NAMALWA (cell line): ENCODE measurements around the gene HSPA9.
"Not testable (repeated sequence)": the region's sequence is repeated elsewhere in the genome, so short reads cannot be mapped to it uniquely, and the experiment has no call there.

ENCODE experiments used
- DNase-seq: peaks from one replicate; pipeline ENCODE4 v3.0.0-alpha.2; 2015; ENCODE audit warnings: low spot score

HSPA9 gene

DNA sequence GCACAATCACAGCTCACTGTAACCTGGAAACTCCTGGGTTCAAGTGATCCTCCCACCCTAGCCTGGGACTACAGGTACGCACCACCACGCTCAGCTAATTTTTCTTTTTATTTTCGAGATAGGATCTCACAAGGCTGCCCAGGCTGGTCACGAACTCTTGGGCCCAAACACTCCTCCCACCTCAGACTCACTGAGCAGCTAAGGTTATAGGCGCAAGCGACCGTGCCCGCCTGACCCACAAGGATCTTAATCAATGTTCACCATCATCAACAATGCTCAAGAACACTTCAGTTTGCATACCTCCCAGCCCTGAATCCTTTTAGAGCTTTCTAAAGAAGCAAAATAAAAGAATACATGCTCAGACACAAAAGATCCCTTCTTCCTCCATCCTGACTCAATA lies 45.4 kb downstream of the HSPA9 start:
- DNase-seq = no peak

DNA sequence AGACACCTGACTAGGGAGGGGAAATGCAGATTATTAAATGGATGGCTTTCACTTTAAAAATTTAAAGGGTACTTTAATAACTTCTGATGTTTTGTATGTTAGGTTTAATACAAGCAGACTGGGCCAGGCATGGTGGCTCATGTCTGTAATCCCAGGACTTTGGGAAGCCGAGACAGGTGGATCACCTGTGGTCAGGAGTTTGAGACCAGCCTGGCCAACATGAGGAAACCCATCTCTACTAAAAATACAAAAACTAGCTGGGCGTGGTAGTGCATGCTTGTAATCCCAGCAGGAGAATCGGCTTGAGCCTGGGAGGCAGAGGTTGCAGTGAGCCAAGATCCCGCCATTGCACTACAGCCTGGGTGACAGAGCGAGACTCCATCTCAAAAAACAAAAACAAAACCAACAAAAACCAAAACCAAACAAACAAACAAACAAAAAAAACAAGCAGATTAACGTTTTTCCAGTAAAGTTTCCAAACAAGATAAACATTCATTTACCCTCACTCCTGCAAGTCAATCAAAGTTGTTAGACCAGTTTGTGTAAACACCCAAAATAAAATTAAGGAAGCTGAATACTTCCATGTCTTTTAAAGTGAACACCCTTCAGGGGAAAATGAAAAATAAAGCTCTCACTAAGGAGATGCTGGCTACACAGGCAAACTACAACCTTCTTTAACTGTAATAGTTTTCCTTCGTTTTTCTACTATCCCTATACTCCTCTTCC lies 46.3 kb downstream of the HSPA9 start:
- no peak for DNase-seq

DNA sequence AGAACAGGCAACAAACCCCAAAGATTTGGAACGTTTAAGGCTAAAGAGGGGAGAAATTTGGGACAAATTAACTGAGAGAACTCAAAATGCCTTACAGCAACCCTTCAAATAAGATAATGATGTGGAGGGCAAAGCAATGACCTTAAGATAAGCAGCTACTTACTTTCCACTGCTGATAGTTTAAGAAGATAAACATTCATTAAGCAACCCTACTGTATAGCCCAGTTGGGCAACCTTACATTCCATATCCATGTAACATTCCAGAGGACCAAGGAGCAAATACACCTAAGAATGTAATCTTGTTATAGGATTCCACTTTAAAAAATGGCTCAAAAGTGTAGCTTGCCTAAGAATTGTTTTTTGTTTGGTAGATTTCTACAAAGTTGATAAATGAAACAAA lies 47.0 kb downstream of the HSPA9 start:
- no peak for DNase-seq

GRCh38 chr5:138527170-138527569 lies 48.0 kb downstream of the HSPA9 start:
- DNase-seq = no peak

- no peak for DNase-seq
Measured at GRCh38 chr5:138523406-138523805, 51.8 kb downstream of the HSPA9 start.

GRCh38 chr5:138520971-138521370 lies 54.2 kb downstream of the HSPA9 start:
- DNase-seq = no peak

DNA sequence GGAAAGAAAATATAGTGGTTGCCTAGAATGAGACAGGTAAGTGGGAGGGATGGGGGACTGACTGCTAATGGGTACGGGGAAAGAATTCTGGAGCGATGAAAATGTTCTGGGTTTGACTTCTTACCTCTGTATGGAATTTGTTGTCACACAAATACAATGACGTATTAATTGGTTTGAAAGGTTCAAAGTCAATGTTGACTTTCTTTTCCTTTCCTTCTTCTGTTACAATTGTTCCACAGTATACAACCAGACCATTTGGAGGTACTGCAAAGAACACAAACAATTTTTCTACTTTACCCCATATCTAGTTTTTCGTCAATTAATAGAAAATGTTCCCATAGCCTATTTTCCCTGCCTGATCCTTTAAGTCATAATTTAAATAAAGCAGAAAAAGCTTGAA lies 57.8 kb downstream of the HSPA9 start:
- no peak for DNase-seq

DNA sequence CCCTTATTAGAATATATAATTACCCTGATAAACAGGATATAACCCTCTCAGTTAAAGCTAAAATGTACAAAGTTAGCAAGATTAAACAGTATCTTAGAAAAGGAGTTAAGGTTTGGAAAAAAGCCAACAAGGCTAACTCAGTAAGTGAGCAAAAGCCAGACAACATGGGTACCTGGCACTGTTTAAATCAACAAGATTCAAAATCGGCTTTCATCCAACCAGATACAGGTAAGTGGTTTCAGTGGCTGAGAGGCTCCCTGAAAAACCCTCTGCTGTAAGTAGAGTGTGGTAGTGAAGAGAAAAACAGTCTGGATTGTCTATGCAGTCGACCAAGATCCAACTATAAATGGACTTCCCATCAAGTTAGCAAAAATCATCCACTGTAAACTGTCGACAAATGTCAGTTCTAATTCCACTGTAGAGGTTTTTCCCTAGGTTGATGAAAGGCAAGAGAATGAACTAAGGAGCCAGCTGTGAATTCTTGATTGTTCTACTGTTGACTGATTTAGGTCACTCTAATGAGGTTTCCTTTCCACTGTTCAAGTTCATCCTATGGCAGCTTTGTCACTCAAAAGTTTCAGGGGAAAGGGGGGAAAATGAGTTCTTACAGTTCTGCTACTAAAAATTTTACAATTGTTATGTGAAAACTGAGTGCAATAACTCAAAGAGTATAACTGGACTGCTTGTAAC lies 59.5 kb downstream of the HSPA9 start:
- no peak for DNase-seq

- no peak for DNase-seq
Measured at GRCh38 chr5:138514021-138514420, 61.2 kb downstream of the HSPA9 start.

DNA sequence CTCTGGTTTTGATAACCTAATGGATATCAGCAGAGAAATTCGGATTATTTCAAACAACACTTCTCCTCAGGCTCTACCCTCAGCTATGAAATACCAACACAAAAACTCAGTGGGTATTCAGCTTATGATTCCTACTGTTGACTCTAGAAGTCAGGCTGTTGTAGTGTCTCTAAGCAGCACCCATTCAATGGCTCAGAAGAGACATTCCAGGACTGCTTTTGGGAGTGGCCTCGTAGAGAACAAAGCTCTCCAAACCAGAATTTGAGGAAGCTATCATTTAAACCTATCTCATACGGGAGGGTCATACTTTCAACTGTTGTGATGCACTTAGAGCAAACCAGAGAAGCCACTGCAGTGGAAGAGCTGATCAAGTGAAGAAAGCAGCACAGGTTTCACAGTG lies 66.2 kb downstream of the HSPA9 start:
- no peak for DNase-seq

- DNase-seq = not testable (repeated sequence)
Measured at GRCh38 chr5:138507485-138507884, 67.7 kb downstream of the HSPA9 start.

DNA sequence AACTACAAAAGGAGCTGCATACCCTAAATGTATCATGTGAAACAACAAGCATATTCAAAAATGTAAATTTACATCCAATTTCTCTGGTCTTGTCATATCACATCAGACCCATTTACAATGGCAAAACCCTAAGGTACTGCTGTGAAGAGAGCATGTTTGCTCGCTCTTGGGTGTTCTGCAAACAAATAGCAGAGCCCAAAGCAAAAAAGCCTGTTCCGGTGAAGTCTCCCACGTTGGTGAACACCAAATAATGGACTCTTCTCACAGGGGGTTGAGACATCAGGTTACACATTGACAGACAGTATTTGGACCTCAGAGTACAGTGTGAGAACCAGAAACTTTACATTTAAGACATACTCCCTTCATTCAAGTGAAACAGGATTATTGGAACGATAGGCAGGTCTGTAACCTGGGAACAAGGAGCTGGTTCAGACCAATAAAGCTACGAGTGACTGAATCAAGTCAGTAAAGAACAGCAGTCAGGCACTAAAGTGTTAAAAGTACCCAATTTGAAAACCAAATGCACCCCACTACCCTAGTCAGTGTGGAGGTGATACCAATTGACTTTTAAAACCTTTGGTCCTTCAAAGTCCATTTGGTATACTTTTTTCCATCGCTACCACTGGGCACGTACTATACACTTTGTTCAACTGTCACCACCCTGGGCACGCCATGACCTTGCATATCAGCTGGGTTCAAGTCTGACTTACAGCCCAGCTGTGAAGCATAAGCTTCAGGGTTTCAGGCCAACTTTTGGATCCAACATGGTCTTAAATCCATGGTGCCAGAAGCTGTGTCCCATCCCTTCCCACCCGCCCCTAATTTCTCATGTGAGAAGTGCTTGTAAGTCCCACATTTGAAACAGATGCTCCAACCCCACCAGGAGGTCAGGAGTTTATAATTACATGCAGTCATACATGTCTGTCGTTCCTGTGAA lies 68.6 kb downstream of the HSPA9 start:
- DNase-seq = no peak

GRCh38 chr5:138504799-138505198 lies 70.4 kb downstream of the HSPA9 start:
- no peak for DNase-seq
